Stimulated activated CD4-positive, alpha-beta T cell treated with anti-CD3 and anti-CD28 coated beads, Interleukin-15, amount 100 ng/mL, for 24 hours (primary cell): ENCODE results near the gene C16orf86.
"Not testable (repeated sequence)": the region's sequence is repeated elsewhere in the genome, so short reads cannot be mapped to it uniquely, and the experiment has no call there.

Experiments
- DNase-seq: peaks from one replicate; pipeline ENCODE4 v3.0.0-alpha.2; 2020

Gene C16orf86

DNA sequence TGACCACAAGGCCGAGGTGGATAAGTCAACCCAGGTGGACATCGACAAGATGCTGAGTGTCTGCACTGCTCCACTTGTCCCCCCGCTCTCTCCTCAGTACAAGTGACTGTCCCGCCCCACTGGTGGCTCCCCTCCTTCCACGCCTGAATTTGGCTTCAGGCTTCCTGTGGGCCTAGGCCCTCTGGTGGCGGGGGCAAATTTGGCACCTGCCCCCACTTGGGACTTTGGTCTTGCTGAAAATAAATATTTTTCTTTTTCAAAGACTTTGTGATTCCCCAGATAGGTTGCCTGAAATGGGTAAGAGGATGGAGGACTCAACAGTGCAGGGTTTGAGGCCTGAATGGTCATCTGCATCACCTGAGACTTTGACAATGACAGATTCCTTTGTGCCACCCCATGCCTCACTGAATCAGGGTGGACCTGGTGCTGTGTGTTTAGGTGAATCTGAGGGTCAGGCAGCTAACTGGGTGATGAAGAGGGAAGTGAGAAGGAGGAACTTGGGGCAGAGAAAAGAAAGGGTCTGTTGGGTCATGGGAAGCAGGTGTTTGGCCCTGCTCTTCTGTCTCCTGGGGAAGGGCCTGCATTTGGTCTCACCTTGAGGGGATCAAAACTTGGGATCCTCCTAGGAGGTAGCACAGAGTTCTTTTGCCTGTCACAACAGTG, 2.0 kb downstream of the C16orf86 start:
- no peak for DNase-seq

DNA sequence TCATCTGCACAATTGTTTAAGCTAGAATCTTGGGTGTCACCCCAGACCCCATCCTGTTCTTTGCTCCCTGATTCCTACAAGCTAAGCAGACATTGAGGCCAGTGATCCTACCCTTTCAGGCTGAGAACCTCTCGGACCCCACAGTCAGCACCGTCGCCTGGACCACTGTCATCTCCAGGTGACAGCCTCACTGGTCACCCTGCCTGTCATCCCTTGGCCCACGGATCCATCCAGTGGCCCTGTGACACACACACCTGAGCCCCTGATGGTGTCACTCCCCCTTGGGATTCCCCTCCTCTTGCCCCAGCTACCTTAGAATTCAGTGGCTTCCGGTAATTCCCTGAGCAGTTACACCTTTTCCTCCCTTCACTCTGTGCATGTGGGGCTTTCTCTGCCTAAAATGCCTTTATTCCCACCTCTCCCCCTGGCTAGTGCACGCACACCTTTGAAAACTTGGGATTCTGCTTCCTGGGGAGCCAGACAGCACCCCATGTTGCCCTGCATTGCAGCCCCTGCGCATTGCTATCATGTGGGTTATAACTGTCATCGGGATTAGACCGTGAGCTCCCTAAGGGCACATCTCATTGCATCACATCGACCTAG, 3.0 kb downstream of the C16orf86 start:
- no peak for DNase-seq

- no peak for DNase-seq
Observed at GRCh38 chr16:67672306-67672705, 5.7 kb downstream of the C16orf86 start.

- DNase-seq, result peak; percentile 66
Observed at GRCh38 chr16:67672739-67673662, 6.4 kb downstream of the C16orf86 start.

DNA sequence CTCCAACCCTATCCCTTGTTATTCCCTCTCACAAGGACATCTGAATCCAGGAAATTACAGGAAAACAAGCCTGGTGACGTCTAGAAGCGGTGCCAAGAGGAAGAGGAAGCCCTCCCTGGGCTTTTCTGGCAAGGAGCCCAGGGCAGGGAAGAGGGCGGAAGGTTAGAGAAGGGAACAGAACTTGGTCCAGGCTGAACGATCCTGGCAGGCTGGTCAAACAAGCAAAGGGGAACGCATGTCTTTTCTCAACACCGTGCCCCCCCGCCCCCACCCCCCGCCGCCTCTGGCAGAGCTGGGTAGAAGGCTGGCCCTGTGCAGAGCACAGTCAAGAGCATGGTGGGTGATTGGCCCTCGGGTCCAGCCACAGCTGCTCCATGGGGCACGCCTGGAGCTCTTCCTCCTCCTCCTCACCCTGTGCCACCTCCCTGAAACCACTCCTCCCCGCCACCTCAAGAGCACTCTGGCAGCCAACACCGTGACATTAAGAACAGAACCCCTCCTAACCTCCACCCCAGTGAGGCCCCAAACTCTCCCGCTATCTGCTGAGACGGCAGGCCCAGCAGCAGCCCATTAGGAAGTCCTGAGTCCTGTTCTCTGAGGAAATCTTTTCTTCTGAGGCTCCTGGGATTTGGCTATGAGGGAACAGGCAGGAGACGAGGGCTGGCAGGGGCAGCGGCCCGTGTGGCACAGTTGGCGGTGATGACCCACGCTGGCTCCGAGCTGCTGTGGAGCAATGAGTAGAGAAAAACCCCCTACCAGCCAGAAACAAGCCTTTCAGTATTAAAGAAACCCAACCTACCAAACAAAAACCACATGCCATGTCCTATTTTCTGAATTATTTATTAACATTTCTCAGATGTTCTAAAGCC, 7.3 kb downstream of the C16orf86 start:
- DNase-seq, result no peak

DNA sequence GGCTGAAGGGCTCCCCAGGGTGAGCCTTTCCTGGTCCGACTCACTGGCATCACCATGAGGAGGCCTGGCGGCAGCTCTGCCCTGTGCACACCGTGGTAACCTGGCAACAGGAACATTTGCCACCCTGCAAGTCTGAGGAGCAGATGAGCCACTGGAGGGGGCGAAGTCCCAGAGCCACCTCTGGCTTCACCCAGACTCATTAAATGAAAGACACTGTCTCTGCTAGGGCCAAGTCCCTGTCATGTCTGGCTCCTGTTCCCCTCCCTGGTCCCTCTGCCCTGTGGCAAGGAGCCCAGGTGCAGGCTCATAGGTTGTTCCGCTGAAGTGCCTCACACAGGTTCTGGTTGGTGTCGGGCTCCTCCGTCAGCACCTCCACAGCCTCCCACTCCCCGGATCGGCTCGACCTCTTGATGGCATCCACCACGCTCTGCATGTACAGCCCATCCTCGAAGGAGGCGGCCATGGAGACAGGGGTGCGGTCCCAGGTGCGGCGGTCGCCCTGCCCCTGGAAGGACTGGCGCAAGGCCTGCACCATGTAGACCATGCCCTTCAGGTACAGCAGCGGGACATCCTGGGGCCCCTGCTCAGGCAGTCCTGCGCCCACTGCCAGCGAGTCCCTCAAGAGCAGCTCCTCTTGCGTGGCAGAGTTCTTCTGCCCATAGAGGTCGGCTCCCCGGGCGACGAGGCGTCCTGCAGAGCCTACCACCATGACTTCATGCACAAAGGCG, 8.4 kb downstream of the C16orf86 start:
- no peak for DNase-seq

GRCh38 chr16:67675579-67675935, 8.9 kb downstream of the C16orf86 start:
- no peak for DNase-seq

DNA sequence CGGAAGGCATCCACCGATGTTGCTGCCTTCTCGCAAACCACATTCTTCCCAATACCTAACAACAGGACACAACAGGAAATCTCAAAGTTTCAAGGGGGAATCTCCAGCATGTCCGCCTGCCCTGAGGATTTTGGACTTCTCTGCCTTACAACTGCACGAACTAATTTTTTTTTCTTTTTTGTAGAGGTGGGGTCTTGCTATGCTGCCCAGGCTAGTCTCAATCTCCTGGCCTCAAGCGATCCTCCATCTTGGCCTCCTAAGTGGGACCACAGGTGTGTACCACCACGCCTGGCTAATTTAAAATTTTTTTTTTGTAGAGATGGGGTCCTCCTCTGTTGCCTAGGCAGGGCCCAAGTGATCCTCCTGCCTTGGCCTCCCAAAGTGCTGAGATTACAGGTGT, 9.4 kb downstream of the C16orf86 start:
- no peak for DNase-seq

- no peak for DNase-seq
Observed at GRCh38 chr16:67676516-67676915, 9.9 kb downstream of the C16orf86 start.

- no peak for DNase-seq
Observed at GRCh38 chr16:67676939-67677338, 10.3 kb downstream of the C16orf86 start.

DNA sequence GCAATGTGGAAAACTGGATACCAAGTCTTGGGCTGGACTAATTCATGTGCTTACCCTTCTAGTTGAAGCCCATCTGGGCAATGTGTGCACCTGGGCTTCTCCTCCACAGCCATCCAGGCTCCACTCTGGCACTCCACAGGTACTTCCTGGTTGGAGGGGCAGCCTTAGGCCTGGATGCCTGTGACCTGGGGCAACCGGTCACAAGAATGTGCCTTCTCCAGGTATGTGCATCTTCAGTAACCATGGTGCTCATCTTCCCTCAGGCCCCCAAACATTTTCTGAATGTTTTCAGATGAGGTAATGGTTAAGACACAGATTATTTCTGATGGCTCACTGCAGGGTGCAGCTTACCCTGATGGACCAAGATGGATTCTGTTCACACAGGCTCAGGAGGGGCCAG, 11.1 kb downstream of the C16orf86 start:
- no peak for DNase-seq

DNA sequence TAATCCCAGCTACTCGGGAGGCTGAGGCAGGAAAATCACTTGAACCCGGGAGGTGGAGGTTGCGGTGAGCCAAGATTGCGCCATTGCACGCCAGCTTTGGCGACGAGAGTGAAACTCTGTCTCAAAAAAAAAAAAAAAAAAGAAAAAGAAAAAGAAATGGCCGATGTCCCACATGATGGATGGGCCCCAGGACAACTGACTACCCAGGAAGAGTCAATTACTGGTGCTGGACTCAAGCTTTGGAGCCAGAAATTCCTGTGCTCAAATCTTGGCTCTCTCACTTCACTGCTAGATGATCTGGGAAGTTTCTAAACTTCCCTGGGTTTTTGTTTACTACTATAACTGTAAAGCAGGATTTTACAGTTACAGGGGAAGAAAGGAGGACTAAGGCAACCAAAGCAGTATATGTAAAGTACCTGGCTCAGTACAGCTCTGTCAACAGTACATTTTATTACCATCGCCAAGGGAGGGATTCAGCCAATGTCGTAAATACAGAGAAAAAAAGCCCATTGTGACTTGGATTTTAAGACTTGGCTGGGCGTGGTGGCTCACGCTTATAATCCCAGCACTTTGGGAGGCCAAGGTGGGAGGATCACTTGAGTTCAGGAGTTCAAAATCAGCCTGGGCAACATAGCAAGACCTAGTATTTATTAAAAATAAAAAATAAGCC, 11.9 kb downstream of the C16orf86 start:
- no peak for DNase-seq

- DNase-seq, result no peak
Observed at GRCh38 chr16:67679935-67680897, 13.6 kb downstream of the C16orf86 start.

DNA sequence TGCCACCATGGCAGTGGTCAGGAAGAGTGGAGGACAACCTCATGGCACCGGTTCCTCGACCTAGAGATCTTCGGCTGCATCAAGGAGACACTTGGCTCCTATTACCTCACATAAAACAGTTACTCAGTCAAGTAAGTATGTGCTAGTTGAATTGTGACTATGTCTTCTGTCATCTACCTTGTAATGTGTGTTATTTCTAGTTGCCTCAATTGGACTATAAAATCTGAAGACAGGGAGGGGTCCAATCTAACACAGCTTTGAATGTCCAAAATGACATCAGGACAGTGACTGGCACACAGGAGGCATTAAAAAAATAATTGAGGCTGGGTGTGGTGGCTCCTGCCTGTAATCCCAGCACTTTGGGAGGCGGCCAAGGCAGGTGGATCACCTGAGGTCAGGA, 17.2 kb downstream of the C16orf86 start:
- DNase-seq, result no peak

DNA sequence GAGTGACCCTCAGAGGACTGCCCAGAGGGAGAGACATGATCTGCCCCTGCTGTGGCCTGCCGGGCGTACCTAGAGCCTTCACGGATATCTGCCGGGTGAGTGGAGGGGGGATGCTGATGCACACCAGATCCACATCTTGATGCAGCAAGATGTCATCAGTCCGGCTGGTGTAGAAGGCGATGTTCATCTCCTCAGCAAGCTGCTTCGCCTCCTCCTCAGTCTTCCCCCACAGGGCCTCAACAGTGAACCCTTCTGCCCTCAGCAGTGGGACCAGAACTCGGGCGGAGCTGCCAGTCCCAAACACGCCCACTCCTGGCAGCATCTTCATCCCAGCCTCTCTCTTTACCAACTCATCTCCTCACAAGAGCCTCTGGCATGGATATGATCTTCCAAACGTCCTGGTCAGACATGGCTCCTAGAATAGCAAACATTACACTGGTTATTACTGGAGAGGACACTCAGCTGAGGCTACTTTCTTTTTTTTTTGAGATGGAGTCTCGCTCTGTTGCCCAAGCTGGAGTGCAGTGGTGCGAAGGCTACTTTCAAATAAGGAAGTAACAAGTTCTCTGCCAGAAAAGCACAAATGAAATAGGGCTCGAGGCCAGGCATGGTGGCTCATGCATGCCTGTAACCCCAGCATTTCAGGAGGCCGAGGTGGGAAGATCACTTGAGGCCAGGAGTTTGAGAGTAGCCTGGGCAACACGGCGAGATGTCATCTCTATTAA, 18.9 kb downstream of the C16orf86 start:
- no peak for DNase-seq

DNA sequence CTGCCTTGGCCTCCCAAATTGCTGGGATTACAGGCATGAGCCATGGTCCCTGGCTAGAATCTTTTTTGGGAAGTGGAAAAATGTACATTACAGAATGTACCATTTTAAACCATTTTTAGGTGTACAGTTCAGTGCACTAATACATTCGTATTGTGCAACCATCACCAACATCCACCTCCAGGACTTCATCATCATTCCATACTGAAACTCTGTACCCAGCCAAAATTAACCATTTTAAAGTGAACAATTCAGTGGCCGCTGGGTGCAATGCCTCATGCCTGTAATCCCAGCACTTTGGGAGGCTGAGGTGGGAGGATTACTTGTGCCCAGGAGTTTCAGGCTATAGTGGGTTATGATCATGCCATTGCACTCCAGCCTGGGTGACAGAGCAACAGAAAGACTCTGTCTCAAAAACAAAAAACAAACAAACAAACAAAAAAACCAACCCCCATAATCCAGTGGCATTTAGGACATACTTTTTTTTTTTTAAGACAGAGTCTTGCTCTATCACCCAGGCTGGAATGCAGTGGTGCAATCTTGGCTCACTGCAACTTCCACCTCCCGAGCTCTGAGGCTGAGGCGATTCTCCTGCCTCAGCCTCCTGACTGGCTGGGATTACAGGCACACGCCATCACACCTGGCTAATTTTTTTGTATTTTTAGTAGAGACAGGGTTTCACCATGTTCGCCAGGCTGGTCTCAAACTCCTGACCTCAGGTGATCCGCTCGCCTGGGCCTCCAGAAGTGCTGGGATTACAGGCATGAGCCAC, 27.1 kb downstream of the C16orf86 start:
- not testable (repeated sequence) for DNase-seq

DNA sequence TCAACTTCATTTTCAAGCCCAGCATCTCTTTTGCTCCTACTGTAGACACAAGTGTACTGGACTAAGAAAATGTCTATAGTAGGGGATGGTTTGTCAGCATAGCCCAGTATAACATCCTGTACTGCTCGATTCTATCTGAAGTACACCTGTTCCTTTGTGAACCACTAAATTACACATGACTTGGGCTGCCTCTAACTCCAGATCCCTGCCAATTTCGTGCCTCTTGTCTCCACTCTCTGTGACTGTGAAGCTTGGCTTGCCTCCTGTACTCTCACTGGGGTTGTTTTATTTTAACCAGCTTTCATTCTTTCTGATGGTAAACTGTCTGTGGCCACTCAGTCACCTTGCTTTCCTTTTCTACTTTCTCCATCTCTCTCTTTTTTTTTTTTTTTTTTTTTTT, 28.0 kb downstream of the C16orf86 start:
- no peak for DNase-seq

DNA sequence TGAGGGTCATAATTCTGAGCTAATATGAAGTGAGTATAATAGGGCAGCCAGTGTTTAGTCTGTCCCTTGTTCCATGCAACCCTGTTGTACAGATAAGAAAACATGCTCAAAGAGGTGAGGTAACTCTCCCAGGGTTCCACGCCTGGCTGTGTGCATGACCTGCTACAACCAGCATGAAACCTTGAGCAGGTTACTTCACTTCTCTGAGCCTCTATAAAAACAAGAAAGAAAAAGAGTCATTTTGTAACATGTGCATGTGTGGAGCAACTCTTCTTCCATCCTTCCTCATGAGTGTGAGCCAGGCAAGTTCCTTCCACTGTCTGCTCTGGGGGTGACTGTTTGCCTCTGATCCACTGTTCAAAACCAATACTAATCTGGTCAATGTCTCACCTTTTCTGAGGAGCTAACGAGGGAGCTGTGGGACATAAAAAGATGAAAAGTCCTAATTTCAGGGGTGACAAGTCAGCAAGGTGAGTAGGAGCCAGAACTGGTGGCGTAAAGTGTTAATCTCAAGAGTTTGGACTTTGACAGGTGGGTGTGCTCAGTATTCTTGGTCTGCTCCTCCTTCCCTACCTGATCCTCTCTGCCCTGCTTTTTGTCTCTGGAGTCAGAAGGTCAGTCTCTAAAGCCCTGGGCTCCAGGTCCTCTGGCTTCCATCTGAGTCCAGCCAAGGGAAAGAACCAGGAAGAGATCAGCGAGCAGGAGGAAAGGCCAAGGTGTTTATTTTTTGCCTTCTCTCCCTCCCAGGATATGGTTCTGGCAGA, 31.0 kb downstream of the C16orf86 start:
- no peak for DNase-seq
